Activated CD4-positive, alpha-beta T cell treated with anti-CD3 and anti-CD28 coated beads for 24 hours (primary cell): Measurements from ENCODE around the gene MYO5B.
"Not testable (repeated sequence)": the region's sequence is repeated elsewhere in the genome, so short reads cannot be mapped to it uniquely, and the experiment has no call there.

Experiments used
- DNase-seq, 2 donors: peaks; one replicate each; pipeline ENCODE4 v3.0.0-alpha.2; 2020; ENCODE audit warnings: low read depth in 2 of 2

The MYO5B gene

GRCh38 chr18:49837889-49838288 lies 357.1 kb downstream of the MYO5B start:
- DNase-seq: no peak

GRCh38 chr18:49837316-49837835 lies 357.6 kb downstream of the MYO5B start:
- DNase-seq: not testable (repeated sequence)

GRCh38 chr18:49835405-49835804 lies 359.5 kb downstream of the MYO5B start:
- no peak for DNase-seq

DNA sequence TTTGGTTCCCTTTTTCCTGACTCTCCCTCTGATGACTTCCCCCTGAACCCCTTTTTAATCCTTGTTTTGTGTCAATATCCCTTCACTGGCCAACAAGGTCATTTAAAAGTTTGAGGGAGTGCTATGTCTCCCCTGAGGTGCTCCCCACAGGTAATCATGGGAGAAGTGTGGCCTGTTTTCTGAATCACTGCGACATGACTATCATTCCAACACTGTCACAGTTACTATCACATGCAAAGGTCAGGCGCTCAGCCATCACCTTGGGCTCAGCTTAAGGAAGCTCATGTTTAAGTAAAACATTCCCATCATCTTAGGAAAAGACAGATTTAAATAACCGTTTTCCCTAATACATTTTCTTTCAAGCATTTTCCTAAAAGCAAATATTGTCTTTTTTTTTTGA lies 360.7 kb downstream of the MYO5B start:
- DNase-seq: no peak

GRCh38 chr18:49833814-49834213 lies 361.1 kb downstream of the MYO5B start:
- DNase-seq: no peak

GRCh38 chr18:49832221-49832647 lies 362.7 kb downstream of the MYO5B start:
- no peak for DNase-seq

DNA sequence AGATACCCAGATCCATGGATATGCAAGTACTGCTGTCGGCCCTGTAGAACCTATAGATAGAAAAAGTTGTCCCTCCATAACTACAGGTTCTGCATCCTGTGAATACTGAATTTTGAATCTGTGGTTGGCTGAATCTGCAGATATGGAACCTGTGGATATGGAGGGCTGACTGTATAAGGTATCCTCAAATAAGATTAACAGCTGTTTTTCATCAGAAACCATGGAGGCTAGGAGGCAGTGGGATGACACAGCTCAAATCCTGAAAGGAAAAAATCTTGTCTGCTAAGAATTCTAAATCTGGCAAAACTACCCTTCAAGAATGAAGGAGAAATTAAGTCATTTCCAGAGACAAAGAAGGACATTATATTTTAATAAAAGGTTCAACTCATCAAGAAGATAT lies 367.0 kb downstream of the MYO5B start:
- no peak for DNase-seq

- peak in 1 of 2 donors; percentile 15 for DNase-seq
These were observed 374.9 kb downstream of the MYO5B start for GRCh38 chr18:49819823-49820671.

DNA sequence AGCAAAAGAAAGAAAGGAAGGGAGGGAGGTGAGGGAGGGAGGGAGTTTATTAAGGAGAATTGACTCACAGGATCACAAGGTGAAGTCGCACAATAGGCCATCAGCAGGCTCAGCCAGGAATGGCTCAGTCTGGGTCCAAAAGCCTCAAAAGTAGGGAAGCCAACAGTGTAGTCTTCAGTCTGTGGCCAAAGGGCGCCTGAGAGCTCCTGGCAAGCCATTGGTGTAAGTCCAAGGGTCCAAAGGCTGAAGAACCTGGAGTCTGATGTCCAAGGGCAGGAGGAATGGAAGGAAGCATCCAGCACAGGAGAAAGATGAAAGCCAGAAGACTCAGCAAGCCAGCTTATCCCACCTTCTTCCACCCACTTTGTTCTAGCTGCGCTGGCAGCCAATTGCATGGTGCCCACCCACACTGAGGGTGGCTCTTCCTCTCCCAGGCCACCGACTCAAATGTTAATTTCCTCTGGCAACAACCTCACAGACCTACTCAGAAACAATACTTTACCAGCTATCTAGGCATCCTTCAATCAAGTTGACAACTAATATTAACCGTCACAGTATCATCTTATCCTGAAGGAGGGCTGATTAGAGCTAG lies 375.8 kb downstream of the MYO5B start:
- no peak for DNase-seq

- DNase-seq: no peak
These were observed 377.0 kb downstream of the MYO5B start for GRCh38 chr18:49817947-49818346.

GRCh38 chr18:49815927-49816326 lies 379.0 kb downstream of the MYO5B start:
- DNase-seq: no peak

DNA sequence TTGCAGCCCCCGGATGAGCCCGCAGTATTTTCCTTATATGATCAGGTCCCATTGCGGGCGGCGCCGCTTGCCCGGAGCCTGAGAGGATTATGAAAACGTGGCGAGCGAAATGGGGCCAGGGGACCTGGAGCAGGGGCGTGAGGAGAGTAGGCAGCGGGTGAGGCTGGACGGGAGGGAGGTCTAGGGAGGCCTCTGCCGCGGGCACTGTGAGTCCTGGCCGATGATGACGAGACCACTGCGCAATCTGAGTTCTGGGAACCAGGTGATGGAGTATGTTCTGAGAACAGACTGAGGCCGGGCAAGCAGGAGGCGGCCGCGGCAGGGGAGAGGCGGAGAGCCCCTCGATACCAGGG lies 380.8 kb downstream of the MYO5B start:
- DNase-seq: peak; percentile 16 to 28

- peak; percentile 70 to 74 for DNase-seq
These were observed 381.4 kb downstream of the MYO5B start, which contains the start of gene ACAA2 for GRCh38 chr18:49813319-49814146. ACAA2 (minus strand) TSS chr18:49813533; CDS start chr18:49813484, 49 bp downstream.

DNA sequence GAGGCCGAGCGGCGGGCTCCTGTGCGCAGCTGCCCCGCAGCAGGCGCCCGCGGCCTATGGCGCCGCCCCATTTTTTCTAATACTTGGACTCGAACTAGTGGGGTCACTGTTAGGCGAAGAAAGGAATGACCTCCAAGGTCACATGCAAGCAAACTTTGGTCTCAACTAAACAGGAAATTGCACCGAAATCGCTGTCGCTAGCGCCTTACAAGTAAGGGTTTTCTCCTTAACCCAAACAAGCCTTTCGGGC lies 382.0 kb downstream of the MYO5B start:
- no peak for DNase-seq

DNA sequence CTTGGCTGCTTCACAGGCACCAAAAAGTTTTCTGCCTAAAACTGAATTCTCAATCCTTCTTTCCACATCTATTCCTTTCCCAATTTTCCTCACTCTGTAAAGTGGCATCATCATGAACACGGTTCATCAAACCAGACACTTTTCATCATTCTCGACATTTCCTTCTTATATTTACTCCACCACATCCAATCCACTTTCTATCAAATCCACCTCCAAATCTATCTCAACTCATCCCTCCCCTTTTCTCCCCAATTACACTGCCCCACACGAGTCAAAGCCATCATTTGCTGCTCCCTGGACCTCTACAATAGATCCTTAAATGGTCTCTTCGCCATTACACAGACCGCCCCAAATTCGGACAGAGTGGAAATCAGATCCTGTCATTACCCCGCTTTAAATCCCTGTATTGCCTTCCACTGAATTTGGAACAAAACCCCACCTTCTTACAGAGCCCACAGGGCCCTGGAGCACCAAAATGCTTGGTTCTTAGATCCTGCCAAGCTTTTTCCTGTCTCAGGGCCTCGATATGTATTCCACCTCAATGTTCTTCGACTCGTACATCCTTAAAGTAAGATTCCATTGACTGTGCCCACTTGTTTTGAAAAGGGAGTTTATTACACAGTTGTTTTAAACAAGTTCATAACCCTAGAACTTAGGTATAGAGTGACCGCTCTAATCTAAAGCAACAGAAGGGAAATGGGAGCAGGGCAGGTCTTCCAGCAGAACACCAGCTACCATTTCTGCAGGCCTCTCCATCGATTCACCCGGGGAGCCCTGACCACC lies 382.5 kb downstream of the MYO5B start:
- DNase-seq: no peak

- no peak for DNase-seq
These were observed 383.6 kb downstream of the MYO5B start for GRCh38 chr18:49811151-49811938.

DNA sequence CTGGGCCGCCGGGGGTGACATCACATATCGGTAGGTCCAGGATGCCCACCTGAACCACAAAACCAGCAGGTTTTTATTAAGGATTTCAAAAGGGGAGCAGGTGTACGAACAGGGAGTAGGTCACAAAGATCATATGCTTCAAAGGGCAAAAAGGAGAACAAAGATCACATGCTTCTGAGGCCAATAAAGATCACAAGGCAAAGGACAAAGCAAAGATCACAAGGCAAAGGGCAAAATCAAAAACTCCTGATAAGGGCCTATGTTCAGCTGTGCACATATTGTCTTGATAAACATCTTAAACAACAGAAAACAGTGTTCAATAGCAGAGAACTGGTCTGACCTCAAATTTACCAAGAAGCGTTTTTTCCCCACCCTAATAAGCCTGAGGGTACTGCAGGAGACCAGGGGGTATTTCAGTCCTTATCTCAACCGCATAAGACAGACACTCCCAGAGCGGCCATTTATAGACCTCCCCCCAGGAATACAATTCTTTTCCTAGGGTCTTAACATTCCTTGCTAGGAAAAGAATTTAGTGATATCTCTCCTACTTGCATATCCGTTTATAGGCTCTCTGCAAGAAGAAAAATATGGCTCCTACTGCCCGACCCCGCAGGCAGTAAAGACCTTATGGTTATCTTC lies 386.3 kb downstream of the MYO5B start:
- not testable (repeated sequence) for DNase-seq

DNA sequence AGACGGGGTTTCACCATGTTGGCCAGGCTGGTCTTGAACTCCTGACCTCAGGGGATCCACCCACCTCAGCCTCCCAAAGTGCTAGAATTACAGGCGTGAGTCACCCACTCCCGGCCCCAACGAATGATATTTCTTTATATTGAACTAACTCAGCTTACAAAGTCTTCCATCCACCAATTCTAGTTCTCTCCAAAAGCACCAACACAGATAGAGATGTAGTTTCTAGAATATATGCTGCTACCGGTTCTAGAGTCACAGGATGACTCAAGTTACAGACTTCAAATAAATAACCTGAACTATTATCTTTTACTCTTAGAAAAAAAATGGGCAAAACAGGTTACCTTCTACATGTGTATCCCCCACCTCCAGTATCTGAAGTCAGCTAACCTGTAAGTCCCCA lies 390.9 kb downstream of the MYO5B start:
- DNase-seq: no peak

GRCh38 chr18:49802623-49803022 lies 392.3 kb downstream of the MYO5B start:
- no peak for DNase-seq

DNA sequence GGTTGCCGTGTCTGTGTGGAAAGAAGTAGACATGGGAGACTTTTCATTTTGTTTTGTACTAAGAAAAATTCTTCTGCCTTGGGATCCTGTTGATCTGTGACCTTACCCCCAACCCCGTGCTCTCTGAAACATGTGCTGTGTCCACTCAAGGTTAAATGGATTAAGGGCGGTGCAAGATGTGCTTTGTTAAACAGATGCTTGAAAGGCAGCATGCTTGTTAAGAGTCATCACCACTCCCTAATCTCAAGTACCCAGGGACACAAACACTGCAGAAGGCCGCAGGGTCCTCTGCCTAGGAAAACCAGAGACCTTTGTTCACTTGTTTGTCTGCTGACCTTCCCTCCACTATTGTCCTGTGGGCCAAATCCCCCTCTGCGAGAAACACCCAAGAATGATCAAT lies 394.5 kb downstream of the MYO5B start:
- not testable (repeated sequence) for DNase-seq
